GM19025 (cell line): Measurements from ENCODE around the gene EEFSEC.

Source experiments
- ATAC-seq: cut with Tn5 transposase; IDR thresholded peaks from one replicate; pipeline ENCODE4 v1.9.1; 2021; ENCODE audit warnings: mild to moderate bottlenecking, low read depth, moderate library complexity; ENCODE audit not compliant: unreplicated experiment

The EEFSEC gene

GRCh38 chr3:128153156-128154041 lies at the start of gene EEFSEC:
Gene EEFSEC, plus strand, starts transcription at chr3:128153481. Its CDS starts 27 bp downstream, at chr3:128153508.
- peak; percentile 85 for ATAC-seq

- ATAC-seq: no peak
Observed at GRCh38 chr3:128107834-128108233, 45.4 kb upstream of the EEFSEC start.

- ATAC-seq: no peak
Observed at GRCh38 chr3:128111147-128111546, 42.1 kb upstream of the EEFSEC start.

- ATAC-seq: peak; percentile 56
Observed at GRCh38 chr3:128112357-128112968, 40.8 kb upstream of the EEFSEC start.

- no peak for ATAC-seq
Observed at GRCh38 chr3:128113817-128114794, 39.2 kb upstream of the EEFSEC start.

- no peak for ATAC-seq
Observed at GRCh38 chr3:128122013-128122412, 31.3 kb upstream of the EEFSEC start.

- no peak for ATAC-seq
Observed at GRCh38 chr3:128123156-128123537, 30.1 kb upstream of the EEFSEC start.

GRCh38 chr3:128123538-128124368 lies 29.5 kb upstream of the EEFSEC start, which contains the start of gene RUVBL1:
Gene RUVBL1, minus strand, starts transcription at chr3:128123812. Its CDS starts 88 bp downstream, at chr3:128123724.
- ATAC-seq: peak; percentile 99

- ATAC-seq: no peak
Observed at GRCh38 chr3:128127236-128127635, 26.0 kb upstream of the EEFSEC start.

GRCh38 chr3:128128251-128128650 lies 25.0 kb upstream of the EEFSEC start:
- ATAC-seq: no peak

GRCh38 chr3:128131897-128132646 lies 21.2 kb upstream of the EEFSEC start:
- ATAC-seq: no peak

- ATAC-seq: no peak
Observed at GRCh38 chr3:128133273-128133883, 19.9 kb upstream of the EEFSEC start.

GRCh38 chr3:128143496-128143895 lies 9.8 kb upstream of the EEFSEC start:
- no peak for ATAC-seq

- no peak for ATAC-seq
Observed at GRCh38 chr3:128144512-128145187, 8.6 kb upstream of the EEFSEC start.

GRCh38 chr3:128145279-128145678 lies 8.0 kb upstream of the EEFSEC start:
- ATAC-seq: no peak

- ATAC-seq: no peak
Observed at GRCh38 chr3:128146201-128146600, 7.1 kb upstream of the EEFSEC start.

- no peak for ATAC-seq
Observed at GRCh38 chr3:128149650-128150049, 3.6 kb upstream of the EEFSEC start.

GRCh38 chr3:128151758-128152274 lies 1.5 kb upstream of the EEFSEC start:
- no peak for ATAC-seq
